Measurements from ENCODE around the gene PTGES2.
A peak's percentile ranks its signal among the peaks of the same experiment; 100 is the strongest.

PTGES2 gene

GRCh38 chr9:128127568-128127989 lies at the start of gene PTGES2:
TSS of gene PTGES2 (minus strand) at chr9:128127729. CDS start at chr9:128127717, 12 bp downstream.
- peak; percentile 40 for DNase-seq

GRCh38 chr9:128175726-128176125 lies 48.2 kb upstream of the PTGES2 start:
- no peak for DNase-seq

GRCh38 chr9:128175102-128175563 lies 47.6 kb upstream of the PTGES2 start:
- DNase-seq, result no peak

- DNase-seq, result no peak
Measured at GRCh38 chr9:128174062-128174461, 46.5 kb upstream of the PTGES2 start.

GRCh38 chr9:128169925-128170324 lies 42.4 kb upstream of the PTGES2 start:
- no peak for DNase-seq

- DNase-seq, result no peak
Measured at GRCh38 chr9:128169492-128169891, 42.0 kb upstream of the PTGES2 start.

GRCh38 chr9:128168731-128169308 lies 41.3 kb upstream of the PTGES2 start:
- DNase-seq, result no peak

GRCh38 chr9:128167209-128167608 lies 39.7 kb upstream of the PTGES2 start:
- no peak for DNase-seq

GRCh38 chr9:128166169-128166568 lies 38.6 kb upstream of the PTGES2 start:
- DNase-seq, result no peak

GRCh38 chr9:128164307-128164885 lies 36.9 kb upstream of the PTGES2 start:
- no peak for DNase-seq

GRCh38 chr9:128163523-128164306 lies 36.2 kb upstream of the PTGES2 start:
- no peak for DNase-seq

- no peak for DNase-seq
Measured at GRCh38 chr9:128163027-128163515, 35.5 kb upstream of the PTGES2 start.

GRCh38 chr9:128162215-128163026 lies 34.9 kb upstream of the PTGES2 start:
- no peak for DNase-seq

GRCh38 chr9:128161215-128161902 lies 33.8 kb upstream of the PTGES2 start:
- no peak for DNase-seq

- no peak for DNase-seq
Measured at GRCh38 chr9:128160603-128160987, 33.1 kb upstream of the PTGES2 start.

- peak; percentile 64 for DNase-seq
Measured at GRCh38 chr9:128159784-128160602, 32.5 kb upstream of the PTGES2 start, which contains the start of gene BBLN. TSS of gene BBLN (plus strand) at chr9:128160265. CDS start at chr9:128160408, 143 bp downstream.

GRCh38 chr9:128159522-128159783 lies 31.9 kb upstream of the PTGES2 start:
- no peak for DNase-seq

- DNase-seq, result no peak
Measured at GRCh38 chr9:128155736-128156500, 28.4 kb upstream of the PTGES2 start.

- no peak for DNase-seq
Measured at GRCh38 chr9:128153947-128154695, 26.6 kb upstream of the PTGES2 start.
